HEK293 (cell line): ENCODE measurements around the gene TMEM37.

ENCODE experiments used
- CTCF ChIA-PET: fragments of 350-600 bp; formaldehyde crosslinking; extraction: SDS; loops from one replicate; lab custom pipeline; 2021; ENCODE audit warnings: antibody characterized with exemption; lab: Yijun Ruan, JAX
- POLR2A ChIA-PET: fragments of 300-600 bp; formaldehyde crosslinking; extraction: SDS; loops from one replicate; lab custom pipeline; 2020; ENCODE audit warnings: antibody characterized with exemption, inconsistent platforms; lab: Yijun Ruan, JAX
- H3K27ac ChIP-seq: fragments of 200-500 bp; sonication (Bioruptor generic); 2 replicates; pipeline ENCODE4 v1.5.1; 2014; ENCODE audit warnings: low read depth, low read length, control low read depth, inconsistent platforms; ENCODE audit errors: extremely low read depth
- H3K36me3 ChIP-seq, 2 experiments: fragments of 200-500 bp in 1 of 2; sonication (Bioruptor generic) in 1 of 2; 1 replicate in 1 of 2; 2 replicates in 1 of 2; pipeline ENCODE4 v1.5.1; 2014 to 2017; ENCODE audit warnings: inconsistent platforms in 2 of 2, low read length in 2 of 2; ENCODE audit not compliant: control insufficient read depth in 2 of 2, insufficient read depth in 1 of 2
- H3K4me1 ChIP-seq: fragments of 200-500 bp; sonication (Bioruptor generic); 2 replicates; pipeline ENCODE4 v1.5.1; 2014; ENCODE audit warnings: mild to moderate bottlenecking, low read length, inconsistent platforms; ENCODE audit not compliant: control insufficient read depth, insufficient read depth
- H3K4me3 ChIP-seq: 2 replicates; pipeline ENCODE4 v1.5.1; 2011; ENCODE audit warnings: low read depth, mild to moderate bottlenecking, control low read depth, low read length, moderate library complexity
- H3K9me3 ChIP-seq: fragments of 200-500 bp; sonication (Bioruptor generic); 2 replicates; pipeline ENCODE4 v1.5.1; 2014; ENCODE audit warnings: low read depth, low read length, inconsistent platforms; ENCODE audit not compliant: control insufficient read depth, insufficient read depth
- KLF16 ChIP-seq: fragments of 450-650 bp; formaldehyde crosslinking; IDR thresholded peaks from 2 replicates; pipeline ENCODE4 v1.5.1; 2017; ENCODE audit warnings: missing biosample characterization, missing genetic modification characterization
- KLF17 ChIP-seq: fragments of 450-650 bp; formaldehyde crosslinking; IDR thresholded peaks from 2 replicates; pipeline ENCODE4 v1.5.1; 2016; ENCODE audit warnings: missing biosample characterization, missing genetic modification characterization
- RBAK ChIP-seq: fragments of 450-650 bp; formaldehyde crosslinking; IDR thresholded peaks from 2 replicates; pipeline ENCODE4 v1.5.1; 2016; ENCODE audit warnings: missing biosample characterization, missing genetic modification characterization
- SALL2 ChIP-seq: fragments of 450-650 bp; formaldehyde crosslinking; IDR thresholded peaks from 2 replicates; pipeline ENCODE4 v1.5.0; 2017; ENCODE audit warnings: missing biosample characterization, mild to moderate bottlenecking, missing genetic modification characterization, borderline replicate concordance
- TSHZ1 ChIP-seq: fragments of 450-650 bp; formaldehyde crosslinking; IDR thresholded peaks from 2 replicates; pipeline ENCODE4 v1.5.1; 2016; ENCODE audit warnings: missing biosample characterization, missing genetic modification characterization, borderline replicate concordance
- ZBTB1 ChIP-seq: fragments of 450-650 bp; formaldehyde crosslinking; IDR thresholded peaks from 2 replicates; pipeline ENCODE4 v1.5.1; 2016; ENCODE audit warnings: missing biosample characterization, missing genetic modification characterization
- ZBTB49 ChIP-seq: fragments of 450-650 bp; formaldehyde crosslinking; IDR thresholded peaks from 2 replicates; pipeline ENCODE4 v1.5.1; 2016; ENCODE audit warnings: missing biosample characterization, missing genetic modification characterization, low read depth
- ZNF132 ChIP-seq: fragments of 450-650 bp; formaldehyde crosslinking; IDR thresholded peaks from 2 replicates; pipeline ENCODE4 v1.5.1; 2017; ENCODE audit warnings: missing biosample characterization, missing genetic modification characterization, borderline replicate concordance
- ZNF140 ChIP-seq: fragments of 450-650 bp; formaldehyde crosslinking; IDR thresholded peaks from 2 replicates; pipeline ENCODE4 v1.5.1; 2016; ENCODE audit warnings: missing biosample characterization, missing genetic modification characterization
- ZNF169 ChIP-seq: fragments of 450-650 bp; formaldehyde crosslinking; IDR thresholded peaks from 2 replicates; pipeline ENCODE4 v1.5.1; 2016; ENCODE audit warnings: missing biosample characterization, missing genetic modification characterization
- ZNF174 ChIP-seq: fragments of 450-650 bp; formaldehyde crosslinking; IDR thresholded peaks from 2 replicates; pipeline ENCODE4 v1.5.0; 2017; ENCODE audit warnings: missing biosample characterization, mild to moderate bottlenecking, missing genetic modification characterization
- ZNF23 ChIP-seq: fragments of 450-650 bp; formaldehyde crosslinking; IDR thresholded peaks from 2 replicates; pipeline ENCODE4 v1.5.1; 2016; ENCODE audit warnings: missing biosample characterization, missing genetic modification characterization, borderline replicate concordance
- ZNF280C ChIP-seq: fragments of 450-650 bp; formaldehyde crosslinking; IDR thresholded peaks from 2 replicates; pipeline ENCODE4 v1.5.1; 2016; ENCODE audit warnings: missing biosample characterization, missing genetic modification characterization
- ZNF529 ChIP-seq: fragments of 450-650 bp; formaldehyde crosslinking; IDR thresholded peaks from 2 replicates; pipeline ENCODE4 v1.5.1; 2017; ENCODE audit warnings: missing genetic modification characterization, missing biosample characterization; ENCODE audit not compliant: insufficient replicate concordance
- ZNF548 ChIP-seq: fragments of 450-650 bp; formaldehyde crosslinking; IDR thresholded peaks from 2 replicates; pipeline ENCODE4 v1.5.1; 2016; ENCODE audit warnings: missing biosample characterization, missing genetic modification characterization
- ZNF561 ChIP-seq: fragments of 450-650 bp; IDR thresholded peaks from 2 replicates; pipeline ENCODE4 v1.5.1; 2018; ENCODE audit warnings: missing biosample characterization, missing genetic modification characterization, borderline replicate concordance
- ZNF623 ChIP-seq: fragments of 450-650 bp; formaldehyde crosslinking; IDR thresholded peaks from 2 replicates; pipeline ENCODE4 v1.5.1; 2016; ENCODE audit warnings: missing biosample characterization, missing genetic modification characterization
- ZNF654 ChIP-seq: fragments of 450-650 bp; formaldehyde crosslinking; IDR thresholded peaks from 2 replicates; pipeline ENCODE4 v1.5.1; 2016; ENCODE audit warnings: low read depth, missing biosample characterization, missing genetic modification characterization
- ZNF830 ChIP-seq: fragments of 450-650 bp; IDR thresholded peaks from 2 replicates; pipeline ENCODE4 v1.5.0; 2018; ENCODE audit warnings: missing biosample characterization, missing genetic modification characterization, low read depth, mild to moderate bottlenecking, moderate library complexity
- TF ChIP-seq, protein P1 (sequence below): fragments of 450-650 bp; formaldehyde crosslinking; IDR thresholded peaks from 2 replicates; pipeline ENCODE4 v1.5.1; 2016; ENCODE audit warnings: missing biosample characterization, missing genetic modification characterization, borderline replicate concordance

The TMEM37 gene

GRCh38 chr2:119407430-119408220 lies 24.0 kb upstream of the TMEM37 start:
- Histone ChIP-seq H3K27ac (no peak overlapping the region), H3K4me1 (no peaks in the 10 kb centered on the region), H3K4me3 (no peak overlapping the region), H3K36me3 (no peaks in the 10 kb centered on the region), H3K9me3 (no peaks in the 10 kb centered on the region)
- ChIA-PET POLR2A (no interaction called here), CTCF (interaction anchor here (0.6 to 4.1 kb wide), 17 partner anchors 9 to 1648 kb away, joined by 3 to 64 read pairs (median 5); partner anchors contain the start of gene TMEM37)
- TF ChIP-seq ZBTB49 (no peak), ZNF623 (tag by site-specific recombination) (no peak), RBAK (tag by site-specific recombination) (no peak), ZNF23 (tag by site-specific recombination) (no peak), ZBTB1 (tag by site-specific recombination) (no peak), KLF16 (tag by site-specific recombination) (no peak), SALL2 (tag by site-specific recombination) (no peak), ZNF529 (tag by site-specific recombination) (no peak), ZNF548 (no peak), ZNF654 (tag by site-specific recombination) (peak; percentile 86), ZNF830 (no peak), ZNF174 (no peak), ZNF561 (tag by site-specific recombination) (no peak), ZNF169 (no peak), TSHZ1 (tag by site-specific recombination) (no peak), ZNF132 (tag by site-specific recombination) (no peak), KLF17 (tag by site-specific recombination) (no peak), ZNF140 (tag by site-specific recombination) (no peak), ZNF280C (tag by site-specific recombination) (no peak)
- TF ChIP-seq, protein P1, sequence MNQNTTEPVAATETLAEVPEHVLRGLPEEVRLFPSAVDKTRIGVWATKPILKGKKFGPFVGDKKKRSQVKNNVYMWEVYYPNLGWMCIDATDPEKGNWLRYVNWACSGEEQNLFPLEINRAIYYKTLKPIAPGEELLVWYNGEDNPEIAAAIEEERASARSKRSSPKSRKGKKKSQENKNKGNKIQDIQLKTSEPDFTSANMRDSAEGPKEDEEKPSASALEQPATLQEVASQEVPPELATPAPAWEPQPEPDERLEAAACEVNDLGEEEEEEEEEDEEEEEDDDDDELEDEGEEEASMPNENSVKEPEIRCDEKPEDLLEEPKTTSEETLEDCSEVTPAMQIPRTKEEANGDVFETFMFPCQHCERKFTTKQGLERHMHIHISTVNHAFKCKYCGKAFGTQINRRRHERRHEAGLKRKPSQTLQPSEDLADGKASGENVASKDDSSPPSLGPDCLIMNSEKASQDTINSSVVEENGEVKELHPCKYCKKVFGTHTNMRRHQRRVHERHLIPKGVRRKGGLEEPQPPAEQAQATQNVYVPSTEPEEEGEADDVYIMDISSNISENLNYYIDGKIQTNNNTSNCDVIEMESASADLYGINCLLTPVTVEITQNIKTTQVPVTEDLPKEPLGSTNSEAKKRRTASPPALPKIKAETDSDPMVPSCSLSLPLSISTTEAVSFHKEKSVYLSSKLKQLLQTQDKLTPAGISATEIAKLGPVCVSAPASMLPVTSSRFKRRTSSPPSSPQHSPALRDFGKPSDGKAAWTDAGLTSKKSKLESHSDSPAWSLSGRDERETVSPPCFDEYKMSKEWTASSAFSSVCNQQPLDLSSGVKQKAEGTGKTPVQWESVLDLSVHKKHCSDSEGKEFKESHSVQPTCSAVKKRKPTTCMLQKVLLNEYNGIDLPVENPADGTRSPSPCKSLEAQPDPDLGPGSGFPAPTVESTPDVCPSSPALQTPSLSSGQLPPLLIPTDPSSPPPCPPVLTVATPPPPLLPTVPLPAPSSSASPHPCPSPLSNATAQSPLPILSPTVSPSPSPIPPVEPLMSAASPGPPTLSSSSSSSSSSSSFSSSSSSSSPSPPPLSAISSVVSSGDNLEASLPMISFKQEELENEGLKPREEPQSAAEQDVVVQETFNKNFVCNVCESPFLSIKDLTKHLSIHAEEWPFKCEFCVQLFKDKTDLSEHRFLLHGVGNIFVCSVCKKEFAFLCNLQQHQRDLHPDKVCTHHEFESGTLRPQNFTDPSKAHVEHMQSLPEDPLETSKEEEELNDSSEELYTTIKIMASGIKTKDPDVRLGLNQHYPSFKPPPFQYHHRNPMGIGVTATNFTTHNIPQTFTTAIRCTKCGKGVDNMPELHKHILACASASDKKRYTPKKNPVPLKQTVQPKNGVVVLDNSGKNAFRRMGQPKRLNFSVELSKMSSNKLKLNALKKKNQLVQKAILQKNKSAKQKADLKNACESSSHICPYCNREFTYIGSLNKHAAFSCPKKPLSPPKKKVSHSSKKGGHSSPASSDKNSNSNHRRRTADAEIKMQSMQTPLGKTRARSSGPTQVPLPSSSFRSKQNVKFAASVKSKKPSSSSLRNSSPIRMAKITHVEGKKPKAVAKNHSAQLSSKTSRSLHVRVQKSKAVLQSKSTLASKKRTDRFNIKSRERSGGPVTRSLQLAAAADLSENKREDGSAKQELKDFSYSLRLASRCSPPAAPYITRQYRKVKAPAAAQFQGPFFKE, result no peak
